K562 (cell line): Measurements from ENCODE around the gene ORC5. TPM values are rescaled to one million over a fixed set of nuclear protein-coding genes. Genes with fewer than 3 reads are reported as not detected.

Source experiments
- ATAC-seq: fragments of 200-7000 bp; cut with Tn5 transposase; 3 replicates; pipeline ENCODE4 v1.9.1; 2020; ENCODE audit warnings: moderate library complexity
- BruUV-seq: library from RNA; stranded (reverse); fragments of 400-500 nt; replicated peaks from 2 replicates; lab custom pipeline; 2021; lab: Mats Ljungman, UMichigan
- CTCF ChIA-PET: fragments of 300-600 bp; formaldehyde crosslinking; extraction: SDS; loops from one replicate; lab custom pipeline; 2021; ENCODE audit warnings: low intra/inter-chr PET ratio; lab: Yijun Ruan, JAX
- POLR2A ChIA-PET: fragments of 300-600, 350-650 bp; sonication (Branson Sonifier 250); formaldehyde crosslinking; extraction: SDS; loops from one replicate; lab custom pipeline; 2021; ENCODE audit warnings: antibody characterized with exemption, inconsistent platforms; lab: Yijun Ruan, JAX
- DNase-seq, 4 experiments: peaks; one replicate each; pipeline versions ENCODE4 v3.0.0 to v3.0.0-alpha.2; 2011 to 2018; ENCODE audit warnings: low spot score in 3 of 4, mixed read lengths in 3 of 4; ENCODE audit errors: extremely low read depth in 1 of 4
- FAIRE-seq: peaks from 2 replicates; lab custom pipeline; 2011; peaks lifted over from hg19 to GRCh38; lab: Jason Lieb, UNC
- H2AFZ ChIP-seq: 2 replicates; pipeline ENCODE4 v1.6.0; 2011; ENCODE audit warnings: low read depth, low read length, control low read depth, inconsistent platforms
- H3K27ac ChIP-seq: fragments of 200-600 bp; 3 replicates; pipeline ENCODE4 v1.8.0; 2011; ENCODE audit warnings: low read depth, mild to moderate bottlenecking, control low read depth, inconsistent platforms, low read length, moderate library complexity, mixed read lengths; ENCODE audit errors: extremely low read depth
- H3K27me3 ChIP-seq, 2 experiments: fragments of 300-600 bp in 1 of 2; 2 replicates in 1 of 2; 3 replicates in 1 of 2; pipeline versions ENCODE4 v1.6.0 to v1.8.0; 2011; ENCODE audit warnings: inconsistent platforms in 2 of 2, low read length in 2 of 2, mild to moderate bottlenecking in 1 of 2, mixed read lengths in 1 of 2, moderate library complexity in 1 of 2; ENCODE audit not compliant: control insufficient read depth in 2 of 2, insufficient read depth in 2 of 2
- H3K36me3 ChIP-seq: fragments of 300-600 bp; 3 replicates; pipeline ENCODE4 v1.8.0; 2011; ENCODE audit warnings: mild to moderate bottlenecking, low read length, inconsistent platforms; ENCODE audit not compliant: control insufficient read depth, insufficient read depth
- H3K4me1 ChIP-seq, 2 experiments: fragments of 200-600 bp in 1 of 2; replicated peaks in 1 of 2; 2 replicates in 1 of 2; 3 replicates in 1 of 2; pipeline versions ENCODE4 v1.5.1 to v1.8.0; 2011; ENCODE audit warnings: inconsistent platforms in 2 of 2, low read length in 2 of 2, mild to moderate bottlenecking in 1 of 2, mixed read lengths in 1 of 2, moderate library complexity in 1 of 2; ENCODE audit not compliant: control insufficient read depth in 2 of 2, insufficient read depth in 2 of 2
- H3K4me2 ChIP-seq: 2 replicates; pipeline ENCODE4 v1.6.1; 2011; ENCODE audit warnings: low read length, control low read depth, inconsistent platforms, mixed read lengths; ENCODE audit not compliant: insufficient read depth
- H3K4me3 ChIP-seq: fragments of 200-600 bp; sonication (generic), shearing (Covaris generic); 2 replicates; pipeline ENCODE4 v1.5.1; 2016; ENCODE audit warnings: control low read depth, inconsistent platforms
- H3K79me2 ChIP-seq: fragments of 200-600 bp; 3 replicates; pipeline ENCODE4 v1.8.0; 2011; ENCODE audit warnings: low read length, inconsistent platforms; ENCODE audit not compliant: control insufficient read depth, insufficient read depth
- H3K9ac ChIP-seq, 2 experiments: 2 replicates each; pipeline versions ENCODE4 v1.6.0 to v1.6.1; 2011; ENCODE audit warnings: low read depth in 2 of 2, low read length in 2 of 2, control low read depth in 1 of 2, inconsistent platforms in 1 of 2, mild to moderate bottlenecking in 1 of 2, mixed read lengths in 1 of 2; ENCODE audit not compliant: insufficient read depth in 1 of 2
- H3K9me1 ChIP-seq: one replicate; pipeline ENCODE4 v1.6.0; 2011; ENCODE audit warnings: inconsistent platforms, mild to moderate bottlenecking, low read length, moderate library complexity; ENCODE audit not compliant: control insufficient read depth, insufficient read depth
- H3K9me3 ChIP-seq: replicated peaks from 2 replicates; pipeline ENCODE4 v1.5.1; 2011; ENCODE audit warnings: low read depth, low read length, inconsistent platforms; ENCODE audit not compliant: control insufficient read depth, insufficient read depth
- H4K20me1 ChIP-seq: replicated peaks from 2 replicates; pipeline ENCODE4 v1.6.1; 2011; ENCODE audit warnings: low read length, inconsistent platforms, mixed read lengths; ENCODE audit not compliant: control insufficient read depth, insufficient read depth
- BRD4 ChIP-seq: fragments of 200-600 bp; sonication (generic); IDR thresholded peaks from 2 replicates; pipeline ENCODE4 v1.6.1; 2017; ENCODE audit warnings: inconsistent platforms
- CBX1 ChIP-seq: sonication (generic); IDR thresholded peaks from 2 replicates; pipeline ENCODE4 v1.6.1; 2016; ENCODE audit warnings: antibody characterized with exemption, low read depth, mild to moderate bottlenecking
- CTBP1 ChIP-seq: fragments of 450-650 bp; IDR thresholded peaks from 2 replicates; pipeline ENCODE4 v1.6.1; 2016; ENCODE audit warnings: borderline replicate concordance
- DPF2 ChIP-seq: fragments of 450-650 bp; IDR thresholded peaks from 2 replicates; pipeline ENCODE4 v1.6.1; 2016
- ESRRA ChIP-seq: fragments of 450-650 bp; IDR thresholded peaks from 2 replicates; pipeline ENCODE4 v1.6.1; 2014; ENCODE audit warnings: low read depth, mild to moderate bottlenecking, moderate library complexity, borderline replicate concordance
- FOXA3 ChIP-seq, 2 experiments: fragments of 450-650 bp in 1 of 2; sonication (generic) in 1 of 2; formaldehyde crosslinking; IDR thresholded peaks in 1 of 2; conservative IDR thresholded peaks in 1 of 2; 2 replicates each; pipeline versions ENCODE4 v1.4.0 to v1.8.0; 2020 to 2022; ENCODE audit warnings: mild to moderate bottlenecking in 2 of 2, missing genetic modification reagents in 1 of 2
- GTF2A2 ChIP-seq: IDR thresholded peaks from 2 replicates; pipeline ENCODE4 v1.6.1; 2016; ENCODE audit warnings: mild to moderate bottlenecking, missing genetic modification characterization, missing compliant biosample characterization
- HDGF ChIP-seq: fragments of 450-650 bp; IDR thresholded peaks from 2 replicates; pipeline ENCODE4 v1.6.1; 2016
- KAT7 ChIP-seq: sonication (generic); formaldehyde crosslinking; IDR thresholded peaks from 2 replicates; pipeline ENCODE4 v1.8.0; 2022; ENCODE audit warnings: missing genetic modification reagents, mild to moderate bottlenecking, borderline replicate concordance
- MXI1 ChIP-seq: IDR thresholded peaks from 2 replicates; pipeline ENCODE4 v1.6.1; 2011; ENCODE audit warnings: low read depth, mild to moderate bottlenecking, improper control_type of control experiment, low read length
- PTBP1 ChIP-seq: fragments of 200-400 bp; formaldehyde crosslinking; IDR thresholded peaks from 2 replicates; pipeline ENCODE4 v1.6.1; 2017; ENCODE audit warnings: low read depth, low read length
- RBM17 ChIP-seq: fragments of 200-400 bp; formaldehyde crosslinking; IDR thresholded peaks from 2 replicates; pipeline ENCODE4 v1.6.1; 2017; ENCODE audit warnings: low read depth, mild to moderate bottlenecking, low read length, borderline replicate concordance
- RFX5 ChIP-seq: IDR thresholded peaks from 2 replicates; pipeline ENCODE4 v1.6.1; 2011; ENCODE audit warnings: low read depth, mild to moderate bottlenecking, improper control_type of control experiment, low read length
- SLC30A9 ChIP-seq: fragments of 250-450 bp; sonication (Bioruptor Pico); IDR thresholded peaks from 2 replicates; pipeline ENCODE4 v1.8.0; 2022; ENCODE audit warnings: mild to moderate bottlenecking, moderate library complexity
- SMAD3 ChIP-seq: fragments of 450-650 bp; formaldehyde crosslinking; conservative IDR thresholded peaks from 2 replicates; pipeline ENCODE4 v1.4.0; 2020; ENCODE audit warnings: mild to moderate bottlenecking
- ZC3H8 ChIP-seq: fragments of 450-650 bp; IDR thresholded peaks from 2 replicates; pipeline ENCODE4 v1.6.1; 2017
- ZNF146 ChIP-seq: IDR thresholded peaks from one replicate; pipeline ENCODE4 v1.6.1; 2018; ENCODE audit warnings: missing compliant biosample characterization; ENCODE audit not compliant: unreplicated experiment
- ZSCAN32 ChIP-seq: fragments of 450-650 bp; formaldehyde crosslinking; IDR thresholded peaks from 2 replicates; pipeline ENCODE4 v1.4.0; 2020; ENCODE audit warnings: mild to moderate bottlenecking, moderate library complexity
- WGBS: fragments of 100-300 bp; shearing (Covaris generic); methylation state at CpG from one replicate; pipeline ENCODE4 v1.1.6; 2016; ENCODE audit warnings: low coverage, mixed read lengths; ENCODE audit not compliant: insufficient coverage; ENCODE audit errors: missing lambda C conversion rate; 5-methylcytosine and 5-hydroxymethylcytosine counted together
- in situ Hi-C: fragments of 300-500 bp; cut with MboI; formaldehyde crosslinking; loops from 4 replicates; pipeline ENCODE4 v1.15.0; 2018; ENCODE audit warnings: inconsistent platforms, mixed read lengths
- intact Hi-C: fragments of 100-400 bp; cut with micrococcal nuclease; formaldehyde crosslinking; loops from 2 replicates; pipeline ENCODE4 v1.14.2; 2022
- polyA plus RNA-seq, 8 experiments: library from polyadenylated mRNA; depleted of rRNA in 4 of 8; stranded (reverse) in 5 of 8; unstranded in 3 of 8; fragments of >200 nt; fragmentation: Nextera tagmentation in 2 of 8; fragmentation: Illumina TruSeq in 1 of 8; extraction: Ambion mirVana in 2 of 8; extraction: Trizol in 1 of 8; gene quantifications; 2 replicates each; pipeline versions ENCODE4 v1.2.1 to v1.2.3, GENCODE V29; 2011 to 2014; ENCODE audit warnings: inconsistent platforms in 1 of 8, missing spikeins in 1 of 8
- total RNA-seq, 7 experiments: library from RNA; depleted of rRNA in 6 of 7; stranded (reverse); fragments of >200 nt in 6 of 7; fragmentation: Illumina TruSeq in 2 of 7; extraction: Trizol in 2 of 7; gene quantifications; 2 replicates each; pipeline versions ENCODE4 v1.2.1 to v1.2.3, GENCODE V29; 2011 to 2021; ENCODE audit warnings: low replicate concordance in 1 of 7
- TF ChIP-seq, protein P1 (sequence below): fragments of 250-450 bp; sonication (Bioruptor Pico); IDR thresholded peaks from 2 replicates; pipeline ENCODE4 v1.5.0; 2021; ENCODE audit warnings: mild to moderate bottlenecking, borderline replicate concordance
- TF ChIP-seq, protein P2 (sequence below): fragments of 250-450 bp; sonication (Bioruptor Pico); IDR thresholded peaks from 2 replicates; pipeline ENCODE4 v1.9.0; 2021; ENCODE audit warnings: mild to moderate bottlenecking, inconsistent platforms

Gene ORC5
- total and polyA plus RNA-seq, 9 of the 15 experiments (the other 6 are each of a cell fraction or from before 2014, with no cell fraction given) = 29.8 to 136 (median 54.8) TPM

DNA sequence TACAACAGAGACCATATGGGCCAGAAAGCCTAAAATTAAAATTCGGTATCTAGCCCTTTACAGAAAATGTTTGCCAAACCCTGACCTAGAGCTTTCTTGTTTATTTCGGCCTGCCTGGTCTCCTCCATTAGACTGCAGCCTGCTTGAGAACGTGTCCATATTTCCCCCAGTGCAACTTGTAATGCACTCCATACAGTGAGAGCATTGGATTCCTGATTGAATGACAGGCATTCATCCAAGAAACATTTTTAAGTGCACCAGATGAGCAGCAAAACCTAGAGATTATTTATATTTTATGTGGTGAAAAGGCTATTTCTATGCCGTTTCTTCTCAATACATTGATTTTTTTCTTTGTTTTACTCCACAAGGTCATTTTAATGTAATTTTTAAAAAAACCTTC lies 47.4 kb upstream of the ORC5 start:
- 0% methylated on average over 4 of the region's 4 CpGs for WGBS
- Histone ChIP-seq H3K9me1 (no peaks in the 10 kb centered on the region), H3K79me2 (no peaks in the 10 kb centered on the region), H3K36me3 (no peaks in the 10 kb centered on the region), H4K20me1 (no peaks in the 10 kb centered on the region), H3K4me2 (no peak overlapping the region), H3K9me3 (no peaks in the 10 kb centered on the region), H3K4me3 (no peak overlapping the region), H3K27me3 (peaks cover 0 to 6% of the 10 kb centered on the region in 2 experiments; a peak in 3 of 5 replicates), H2AFZ (no peak overlapping the region), H3K4me1 (no peaks in the 10 kb centered on the region), H3K9ac (no peak overlapping the region), H3K27ac (no peak overlapping the region)
- intact Hi-C loops = loop anchor here (10.0 kb wide), 1 partner anchor 680 kb away; no protein-coding TSS in a partner anchor
- ATAC-seq (no peak), DNase-seq (no peak), FAIRE-seq (no peak)
- BruUV-seq = no TSS peak
- ChIA-PET CTCF (no interaction called here), POLR2A (no interaction called here)
- no peak for TF ChIP-seq DPF2
- no peak for TF ChIP-seq SLC30A9 (CRISPR knock-in tag)
- no peak for TF ChIP-seq SMAD3
- no peak for TF ChIP-seq RBM17
- no peak for TF ChIP-seq RFX5
- no peak for TF ChIP-seq BRD4
- TF ChIP-seq, protein P1, sequence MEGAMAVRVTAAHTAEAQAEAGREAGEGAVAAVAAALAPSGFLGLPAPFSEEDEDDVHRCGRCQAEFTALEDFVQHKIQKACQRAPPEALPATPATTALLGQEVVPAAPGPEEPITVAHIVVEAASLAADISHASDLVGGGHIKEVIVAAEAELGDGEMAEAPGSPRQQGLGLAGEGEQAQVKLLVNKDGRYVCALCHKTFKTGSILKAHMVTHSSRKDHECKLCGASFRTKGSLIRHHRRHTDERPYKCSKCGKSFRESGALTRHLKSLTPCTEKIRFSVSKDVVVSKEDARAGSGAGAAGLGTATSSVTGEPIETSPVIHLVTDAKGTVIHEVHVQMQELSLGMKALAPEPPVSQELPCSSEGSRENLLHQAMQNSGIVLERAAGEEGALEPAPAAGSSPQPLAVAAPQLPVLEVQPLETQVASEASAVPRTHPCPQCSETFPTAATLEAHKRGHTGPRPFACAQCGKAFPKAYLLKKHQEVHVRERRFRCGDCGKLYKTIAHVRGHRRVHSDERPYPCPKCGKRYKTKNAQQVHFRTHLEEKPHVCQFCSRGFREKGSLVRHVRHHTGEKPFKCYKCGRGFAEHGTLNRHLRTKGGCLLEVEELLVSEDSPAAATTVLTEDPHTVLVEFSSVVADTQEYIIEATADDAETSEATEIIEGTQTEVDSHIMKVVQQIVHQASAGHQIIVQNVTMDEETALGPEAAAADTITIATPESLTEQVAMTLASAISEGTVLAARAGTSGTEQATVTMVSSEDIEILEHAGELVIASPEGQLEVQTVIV (CRISPR knock-in tag) = no peak
- TF ChIP-seq FOXA3 (CRISPR knock-in tag; conservative IDR thresholded peaks at IDR 0.05 in 1 of 2, IDR thresholded peaks at IDR 0.05 in 1 of 2) = no peak
- TF ChIP-seq CTBP1 = no peak
- no peak for TF ChIP-seq CBX1
- no peak for TF ChIP-seq ZC3H8
- TF ChIP-seq, protein P2, sequence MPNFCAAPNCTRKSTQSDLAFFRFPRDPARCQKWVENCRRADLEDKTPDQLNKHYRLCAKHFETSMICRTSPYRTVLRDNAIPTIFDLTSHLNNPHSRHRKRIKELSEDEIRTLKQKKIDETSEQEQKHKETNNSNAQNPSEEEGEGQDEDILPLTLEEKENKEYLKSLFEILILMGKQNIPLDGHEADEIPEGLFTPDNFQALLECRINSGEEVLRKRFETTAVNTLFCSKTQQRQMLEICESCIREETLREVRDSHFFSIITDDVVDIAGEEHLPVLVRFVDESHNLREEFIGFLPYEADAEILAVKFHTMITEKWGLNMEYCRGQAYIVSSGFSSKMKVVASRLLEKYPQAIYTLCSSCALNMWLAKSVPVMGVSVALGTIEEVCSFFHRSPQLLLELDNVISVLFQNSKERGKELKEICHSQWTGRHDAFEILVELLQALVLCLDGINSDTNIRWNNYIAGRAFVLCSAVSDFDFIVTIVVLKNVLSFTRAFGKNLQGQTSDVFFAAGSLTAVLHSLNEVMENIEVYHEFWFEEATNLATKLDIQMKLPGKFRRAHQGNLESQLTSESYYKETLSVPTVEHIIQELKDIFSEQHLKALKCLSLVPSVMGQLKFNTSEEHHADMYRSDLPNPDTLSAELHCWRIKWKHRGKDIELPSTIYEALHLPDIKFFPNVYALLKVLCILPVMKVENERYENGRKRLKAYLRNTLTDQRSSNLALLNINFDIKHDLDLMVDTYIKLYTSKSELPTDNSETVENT (CRISPR knock-in tag) = no peak
- no peak for TF ChIP-seq HDGF
- TF ChIP-seq ESRRA = no peak
- no peak for TF ChIP-seq MXI1
- TF ChIP-seq KAT7 (CRISPR knock-in tag) = no peak
- TF ChIP-seq ZSCAN32 = no peak
- no peak for TF ChIP-seq ZNF146 (CRISPR knock-in tag)
- TF ChIP-seq GTF2A2 (tag) = no peak
- no peak for TF ChIP-seq PTBP1
- in situ Hi-C loops = no loop called here
